Activated naive CD8-positive, alpha-beta T cell treated with anti-CD3 and anti-CD28 coated beads, Interleukin-2, amount 50 U/mL, for 16 hours (primary cell): ENCODE data around the gene COL18A1.
"Not testable (repeated sequence)": the region's sequence is repeated elsewhere in the genome, so short reads cannot be mapped to it uniquely, and the experiment has no call there.

ENCODE experiments used
- DNase-seq: peaks from one replicate; pipeline ENCODE4 v3.0.0-alpha.2; 2020; ENCODE audit warnings: low read depth, low spot score

The COL18A1 gene

DNA sequence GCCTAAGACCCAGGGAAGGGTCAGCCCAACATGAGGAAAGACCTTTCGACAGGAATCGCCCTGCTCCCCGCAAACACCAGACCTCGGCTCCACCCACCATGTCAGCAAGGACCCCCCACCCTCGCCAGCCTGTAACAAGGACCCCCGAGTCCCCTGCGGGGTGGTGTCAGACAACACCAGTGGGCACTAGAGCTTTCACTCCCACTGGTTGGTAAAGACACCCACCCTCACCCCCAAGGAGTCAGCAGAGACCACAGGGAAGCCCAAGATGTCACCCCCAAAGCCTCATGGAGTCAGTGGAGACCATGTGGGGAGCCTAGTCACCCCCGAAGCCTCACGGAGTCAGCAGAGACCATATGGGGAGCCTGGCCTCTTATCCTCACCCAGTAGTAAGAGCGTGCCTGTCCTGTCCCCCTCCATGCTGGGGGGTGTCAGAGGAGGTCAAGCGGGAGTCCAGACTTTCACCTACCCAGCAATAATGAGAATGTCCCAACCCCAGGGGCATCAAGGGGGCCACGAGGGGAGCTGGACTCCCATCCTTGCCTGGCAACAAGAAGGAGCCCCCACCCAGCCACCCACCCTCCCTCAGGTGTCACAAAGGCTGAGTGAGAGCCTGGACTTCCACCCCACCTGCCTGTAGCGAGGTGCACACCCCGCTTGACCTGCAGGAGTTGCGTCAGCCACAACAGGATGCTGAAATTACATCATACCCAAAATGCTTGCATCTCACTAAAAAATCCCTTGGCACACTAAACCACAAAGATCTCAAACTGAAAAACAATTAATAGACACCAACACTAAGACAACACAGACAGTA, 112.5 kb downstream of the COL18A1 start:
- DNase-seq, result no peak

DNA sequence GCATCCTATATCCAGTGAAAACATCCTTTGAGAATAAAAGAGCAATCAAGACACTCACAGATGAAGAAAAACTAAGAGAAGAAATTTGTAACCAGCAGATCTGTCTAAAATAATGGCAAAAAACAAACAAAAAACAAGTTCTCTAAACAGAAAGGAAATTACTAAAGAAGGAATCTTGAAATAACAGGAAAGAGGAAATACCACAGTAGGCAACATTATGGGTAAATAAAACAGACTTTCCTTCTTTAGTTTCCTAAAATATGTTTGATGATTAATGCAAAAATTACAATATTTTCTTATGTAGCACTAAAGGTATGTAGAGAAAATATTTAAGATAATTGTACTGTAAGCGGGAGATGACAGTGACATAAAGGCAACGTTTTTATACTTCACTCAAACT, 113.8 kb downstream of the COL18A1 start:
- DNase-seq, result no peak

DNA sequence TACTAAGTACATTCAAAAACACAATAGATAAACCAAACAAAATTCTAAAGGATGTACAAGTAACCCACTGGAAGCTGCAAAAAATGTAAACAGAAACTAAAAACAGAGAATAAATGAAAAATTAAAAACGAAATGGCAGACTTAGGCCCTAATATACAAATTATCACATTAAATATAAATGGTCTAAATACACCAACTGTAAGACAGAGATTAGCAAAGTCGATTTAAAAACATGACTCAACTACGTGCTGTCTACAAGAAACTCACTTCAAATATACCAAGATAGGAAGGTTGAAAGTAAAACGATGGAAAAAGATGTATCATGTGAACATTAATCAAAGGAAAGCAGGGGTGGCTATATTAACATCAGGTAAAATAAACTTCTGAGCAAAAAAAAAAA, 114.2 kb downstream of the COL18A1 start:
- no peak for DNase-seq

DNA sequence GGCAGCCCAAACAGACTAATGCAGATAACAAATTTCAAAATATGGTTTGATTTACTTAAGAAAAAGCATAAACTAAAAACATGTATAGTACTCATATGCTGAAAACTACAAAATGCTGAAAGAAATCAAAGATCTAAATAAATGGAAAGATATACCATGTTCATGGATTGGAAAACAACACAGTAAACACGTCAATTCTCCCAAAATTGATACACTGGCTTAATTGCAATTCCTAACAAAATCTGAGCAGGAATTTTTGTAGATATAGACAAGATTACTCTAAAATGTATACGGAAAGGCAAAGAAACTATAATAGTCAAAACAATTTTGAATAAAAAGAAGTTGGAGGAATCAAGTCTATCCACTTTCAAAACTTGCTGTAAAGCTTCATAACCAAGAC, 116.3 kb downstream of the COL18A1 start:
- no peak for DNase-seq

DNA sequence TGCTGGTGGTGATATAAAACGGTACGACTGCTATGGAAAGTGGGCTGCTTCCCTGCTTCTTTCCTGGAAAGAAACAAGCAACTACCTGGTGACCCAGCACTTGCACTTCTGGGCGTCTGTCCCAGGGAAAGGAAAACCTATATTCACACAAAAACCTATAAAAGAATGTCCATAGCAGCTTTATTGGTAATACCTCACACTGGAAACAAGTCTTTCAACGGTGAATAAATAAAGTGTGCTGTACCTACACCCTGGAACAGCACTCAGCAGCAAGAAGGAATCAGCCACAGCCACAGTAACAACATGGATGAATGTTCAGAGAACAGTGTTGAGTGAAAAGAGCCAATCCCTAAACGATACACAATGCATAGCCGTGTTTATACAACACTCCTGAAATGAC, 117.4 kb downstream of the COL18A1 start:
- DNase-seq, result no peak

DNA sequence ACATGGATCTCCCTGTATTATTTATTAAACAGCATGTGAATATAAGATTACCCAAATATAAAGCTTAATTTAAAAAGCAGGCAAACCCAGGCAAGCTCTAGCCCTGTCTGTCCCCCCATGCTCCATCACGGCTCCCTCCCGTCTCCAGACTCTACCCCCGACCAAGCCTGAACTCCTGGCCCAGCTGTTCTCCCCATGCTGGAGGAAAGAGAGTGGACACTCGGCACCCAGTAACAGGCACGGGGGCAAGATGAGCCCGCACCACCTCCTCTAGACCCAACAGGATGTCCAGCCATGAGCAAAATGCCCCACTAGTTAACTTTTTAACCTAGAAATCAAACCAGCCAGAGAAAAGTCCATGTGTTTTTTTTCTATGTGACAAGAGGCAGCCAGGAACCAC, 118.0 kb downstream of the COL18A1 start:
- no peak for DNase-seq

DNA sequence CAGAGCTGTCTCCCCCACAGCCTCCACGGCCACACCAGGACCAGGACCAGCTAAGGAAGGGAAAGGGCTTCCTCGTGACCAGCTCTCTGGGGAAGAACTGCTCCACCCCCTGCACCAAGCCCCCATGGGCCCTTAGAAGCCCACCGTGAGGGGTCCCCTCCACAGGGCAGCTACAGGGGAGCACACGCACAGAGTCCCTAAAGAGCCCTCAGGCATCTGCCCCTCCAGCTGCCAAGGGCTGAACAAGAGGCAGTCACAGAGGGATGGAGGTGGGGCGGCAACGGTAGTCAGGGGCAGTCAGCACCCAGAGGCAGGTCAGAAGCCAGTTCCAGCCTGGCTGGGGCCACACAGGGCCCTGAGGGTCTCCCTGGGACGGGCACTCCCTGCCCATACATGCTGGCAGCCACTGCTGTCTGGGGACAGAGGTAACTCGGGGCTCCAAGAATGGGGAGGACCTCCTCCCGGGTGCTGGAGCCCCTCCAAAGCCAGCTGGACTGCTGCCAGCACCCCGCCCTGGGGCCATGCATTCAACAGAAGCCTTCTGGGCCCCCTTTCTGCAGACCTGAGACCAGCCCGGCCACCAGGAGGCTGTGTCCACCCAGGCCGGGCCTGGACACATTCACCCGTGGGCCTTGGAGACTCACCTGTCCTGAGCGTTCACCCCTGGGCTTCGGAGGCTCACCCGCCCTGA, 118.6 kb downstream of the COL18A1 start:
- no peak for DNase-seq

DNA sequence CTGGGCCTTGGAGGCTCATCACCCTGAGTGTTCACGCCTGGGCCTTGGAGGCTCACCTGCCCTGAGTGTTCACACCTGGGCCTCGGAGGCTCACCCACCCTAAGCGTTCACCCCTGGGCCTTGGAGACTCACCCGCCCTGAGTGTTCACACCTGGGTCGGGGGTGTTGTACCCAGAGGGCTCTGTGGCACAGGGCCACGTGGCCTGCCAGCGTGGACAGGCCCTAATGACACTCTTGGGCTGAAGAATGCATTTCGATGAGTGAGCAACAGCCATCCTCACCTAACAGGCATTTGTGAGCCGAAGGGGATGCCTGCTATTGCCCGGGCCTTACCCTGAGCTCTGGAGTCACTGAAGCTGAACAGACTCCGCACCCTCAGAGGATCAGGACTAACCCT, 119.8 kb downstream of the COL18A1 start:
- DNase-seq, result no peak

DNA sequence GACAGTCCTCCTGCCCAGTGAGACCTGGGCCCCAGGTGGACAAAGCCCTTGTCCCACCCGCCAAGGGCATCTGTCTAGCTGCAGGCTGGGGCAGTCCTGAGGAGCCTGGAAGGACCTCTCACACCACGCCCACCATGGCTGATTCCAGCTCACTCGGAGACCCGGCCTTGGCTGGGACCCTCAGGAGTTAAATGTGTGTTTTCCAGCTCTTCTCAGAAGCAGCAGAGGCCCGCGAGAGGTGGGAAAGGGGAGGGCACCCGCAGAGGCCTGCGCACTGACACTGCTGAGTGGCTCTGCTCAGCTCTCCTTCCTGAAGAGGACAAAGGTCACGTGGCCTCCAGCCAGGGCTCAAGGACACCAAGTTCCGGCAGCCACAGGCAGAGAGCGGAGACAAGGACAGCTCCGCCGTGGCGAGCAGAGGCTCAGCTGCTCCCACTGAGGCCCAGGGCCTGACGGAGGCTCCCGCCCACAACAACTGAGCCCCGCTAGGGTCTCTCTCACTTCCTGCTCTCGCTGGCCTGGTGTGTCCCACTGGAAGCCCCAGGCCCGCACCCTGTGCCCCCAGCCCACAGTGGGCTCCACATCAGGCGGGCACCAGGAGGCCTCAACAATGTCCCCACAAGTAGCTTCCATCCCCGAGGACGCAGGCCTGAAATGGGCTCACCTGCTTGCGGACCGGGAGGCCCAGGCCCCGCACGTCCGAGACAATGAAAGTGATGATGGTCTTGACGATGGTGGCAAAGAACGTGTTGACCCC, 120.4 kb downstream of the COL18A1 start:
- DNase-seq, result no peak

DNA sequence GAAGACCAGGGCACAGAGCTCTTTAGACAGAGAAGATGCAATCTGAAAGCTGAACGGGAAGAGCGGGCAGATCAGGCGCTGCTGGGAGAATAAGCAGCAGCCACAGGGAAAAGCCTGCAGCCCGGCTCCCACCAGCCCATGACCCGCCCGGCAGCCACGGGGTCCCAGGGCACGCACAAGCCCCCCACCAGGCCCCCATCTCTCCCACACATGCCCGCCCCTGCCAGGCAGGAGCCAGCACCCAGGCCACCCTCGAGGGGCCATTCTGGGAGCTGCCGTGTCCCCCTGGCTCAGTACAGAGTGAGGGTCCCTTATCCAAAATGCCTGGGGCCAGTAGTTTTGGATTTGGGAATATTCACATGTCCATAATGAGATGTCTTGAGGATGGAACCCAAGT, 120.9 kb downstream of the COL18A1 start:
- DNase-seq, result no peak

DNA sequence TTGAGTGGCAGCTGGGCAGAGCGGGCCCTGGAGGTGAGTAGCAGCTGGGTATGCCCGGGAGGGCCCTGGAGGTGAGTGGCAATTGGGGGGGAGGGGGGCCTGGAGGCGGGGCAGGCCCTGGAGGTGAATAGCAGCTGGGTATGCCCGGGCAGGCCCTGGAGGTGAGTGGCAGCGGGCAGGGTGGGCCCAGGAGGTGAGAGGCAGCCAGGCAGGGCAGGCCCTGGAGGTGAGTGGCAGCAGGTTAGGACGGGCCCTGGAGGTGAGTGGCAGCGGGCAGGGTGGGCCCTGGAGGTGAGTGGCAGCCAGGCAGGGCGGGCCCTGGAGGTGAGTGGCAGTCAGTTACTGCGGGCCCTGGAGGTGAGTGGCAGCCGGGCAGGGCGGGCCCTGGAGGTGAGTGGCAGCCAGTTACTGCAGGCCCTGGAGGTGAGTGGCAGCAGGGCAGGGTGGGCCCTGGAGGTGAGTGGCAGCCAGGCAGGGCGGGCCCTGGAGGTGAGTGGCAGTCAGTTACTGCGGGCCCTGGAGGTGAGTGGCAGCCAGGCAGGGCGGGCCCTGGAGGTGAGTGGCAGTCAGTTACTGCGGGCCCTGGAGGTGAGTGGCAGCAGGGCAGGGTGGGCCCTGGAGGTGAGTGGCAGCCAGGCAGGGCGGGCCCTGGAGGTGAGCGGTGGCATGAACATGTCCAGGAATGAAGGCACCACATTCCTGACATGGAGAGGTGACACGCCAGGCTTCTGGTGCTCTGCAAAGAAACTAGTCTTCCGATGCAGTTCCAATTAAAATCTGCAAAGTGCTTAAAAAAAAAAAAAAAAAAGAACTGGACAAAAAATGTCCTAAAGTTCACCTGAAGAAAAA, 122.4 kb downstream of the COL18A1 start:
- DNase-seq, result not testable (repeated sequence)

DNA sequence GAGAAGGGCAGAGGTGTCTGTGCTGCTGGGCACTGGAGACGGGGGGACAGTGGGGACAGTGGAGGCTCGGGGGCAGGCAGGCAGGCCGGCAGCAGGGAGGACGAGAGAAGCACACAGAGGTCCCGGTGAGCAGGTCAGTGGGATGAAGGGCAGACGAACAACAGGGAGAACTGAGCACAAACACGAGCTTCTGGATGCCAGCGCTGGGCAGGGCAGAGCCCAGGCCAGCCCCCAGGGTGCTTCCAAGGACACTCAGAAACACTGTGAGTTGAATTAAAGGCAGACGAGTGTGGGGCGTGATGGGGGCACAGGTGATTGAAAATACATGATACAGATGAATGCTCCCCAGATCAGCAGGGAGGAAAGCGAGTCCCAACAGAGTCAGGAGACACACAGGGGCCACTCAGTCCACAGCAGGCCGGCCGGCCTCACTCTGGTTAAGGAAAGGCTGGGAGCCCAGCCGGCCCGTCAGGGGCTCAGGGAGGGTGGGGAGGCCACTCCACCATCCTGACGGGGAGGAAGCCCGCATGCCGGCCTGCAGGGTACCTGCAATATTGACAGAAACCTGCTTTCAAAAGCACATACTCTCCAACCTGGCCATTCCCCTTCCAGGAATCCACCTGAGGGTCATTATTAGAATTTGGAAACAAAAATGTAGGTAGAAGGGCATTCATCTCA, 123.2 kb downstream of the COL18A1 start:
- DNase-seq, result no peak

DNA sequence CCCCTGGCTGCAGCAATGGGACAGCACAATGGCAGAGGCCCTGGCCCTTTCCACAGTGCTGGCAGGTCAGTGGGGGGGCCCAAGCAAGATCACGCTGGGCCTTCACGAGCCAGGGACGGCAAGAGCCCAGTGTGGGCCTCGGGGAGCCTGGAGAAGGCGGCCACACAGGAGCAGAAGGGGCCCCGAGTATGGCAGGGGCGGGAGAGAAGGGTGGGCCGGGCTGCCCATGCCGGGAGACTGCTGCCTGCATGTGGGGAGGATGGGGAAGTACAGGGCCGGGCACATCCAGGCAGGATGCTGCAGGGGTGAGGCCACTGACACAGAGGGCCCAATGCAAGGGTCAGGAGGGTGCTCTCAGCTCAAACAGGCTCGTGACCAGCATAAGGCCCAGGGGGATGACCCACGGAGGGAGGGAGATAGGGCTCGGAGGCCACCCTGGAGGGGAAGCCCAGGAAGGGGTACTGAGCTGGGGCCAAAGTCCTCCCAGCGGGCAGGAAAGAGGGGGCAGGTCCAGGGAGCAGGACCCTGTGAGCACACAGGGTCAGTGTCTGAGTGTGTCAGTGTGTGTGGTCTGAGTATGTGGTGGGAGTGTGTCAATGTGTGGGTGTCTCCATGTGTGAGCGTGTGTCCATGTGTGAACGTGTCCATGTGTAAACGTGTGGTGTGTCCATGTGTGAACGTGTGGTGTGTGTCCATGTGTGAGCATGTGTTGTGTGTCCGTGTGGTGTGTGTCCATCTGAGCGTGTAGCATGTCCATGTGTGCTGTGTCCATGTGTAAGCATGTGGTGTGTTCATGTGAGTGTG, 124.2 kb downstream of the COL18A1 start:
- no peak for DNase-seq

DNA sequence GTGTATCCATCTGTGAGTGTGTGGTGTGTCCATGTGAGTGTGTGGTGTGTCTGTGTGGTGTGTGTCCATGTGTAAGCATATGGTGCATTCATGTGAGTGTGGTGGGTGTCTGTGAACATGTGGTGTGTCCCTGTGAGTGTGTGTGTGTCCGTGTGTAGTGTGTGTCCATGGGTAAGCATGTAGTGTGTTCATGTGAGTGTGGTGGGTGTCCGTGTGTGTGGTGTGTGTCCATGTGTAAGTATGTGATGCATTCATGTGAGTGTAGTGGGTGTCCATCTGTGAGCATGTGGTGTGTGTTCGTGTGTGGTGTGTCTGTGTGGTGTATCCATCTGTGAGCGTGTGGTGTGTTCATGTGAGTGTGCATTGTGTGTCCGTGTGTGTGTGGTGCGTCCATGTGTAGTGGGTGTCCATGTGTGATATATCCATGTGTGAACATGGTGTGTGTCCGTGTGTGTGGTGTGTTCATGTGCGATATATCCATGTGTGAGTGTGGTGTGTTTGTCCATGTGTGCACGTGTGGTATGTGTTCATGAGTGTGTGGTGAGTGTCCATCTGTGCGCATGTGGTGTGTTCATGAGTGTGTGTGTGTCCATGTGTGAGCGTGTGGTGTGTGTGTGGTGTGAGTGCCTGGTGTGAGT, 124.9 kb downstream of the COL18A1 start:
- no peak for DNase-seq

DNA sequence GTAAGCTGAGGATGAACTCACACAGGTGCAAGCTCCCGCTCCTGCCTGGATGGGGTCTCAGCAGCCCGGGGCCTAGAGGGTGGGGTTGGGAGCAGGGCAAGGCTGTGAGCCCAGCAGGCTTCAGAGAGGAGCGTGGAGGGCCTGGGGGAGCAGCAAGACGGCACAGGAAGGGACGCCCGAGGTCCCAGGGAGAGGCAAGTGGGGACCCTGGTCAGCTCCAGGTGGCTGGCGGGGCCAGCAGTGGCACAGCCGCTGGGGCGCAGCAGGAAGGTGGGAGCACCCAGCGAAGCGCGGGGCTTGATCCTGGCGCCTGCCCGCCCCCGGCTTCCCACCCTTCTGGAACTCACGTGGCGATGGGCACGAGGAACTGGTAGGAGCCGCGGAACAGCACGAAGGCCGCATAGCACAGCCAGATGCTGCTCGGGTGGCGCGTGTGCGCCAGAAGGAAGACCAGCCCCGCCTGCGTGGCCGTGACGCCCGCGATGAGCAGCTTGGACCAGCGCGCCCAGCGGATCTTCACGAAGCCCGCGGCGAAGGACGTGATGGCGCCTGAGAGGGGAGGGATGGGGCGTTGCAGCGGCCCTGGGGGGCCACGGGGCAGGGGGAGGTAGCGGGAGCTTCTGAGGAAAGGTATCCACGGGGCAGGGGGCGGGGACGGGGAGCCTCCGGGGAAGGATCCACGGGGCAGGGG, 125.6 kb downstream of the COL18A1 start:
- no peak for DNase-seq

DNA sequence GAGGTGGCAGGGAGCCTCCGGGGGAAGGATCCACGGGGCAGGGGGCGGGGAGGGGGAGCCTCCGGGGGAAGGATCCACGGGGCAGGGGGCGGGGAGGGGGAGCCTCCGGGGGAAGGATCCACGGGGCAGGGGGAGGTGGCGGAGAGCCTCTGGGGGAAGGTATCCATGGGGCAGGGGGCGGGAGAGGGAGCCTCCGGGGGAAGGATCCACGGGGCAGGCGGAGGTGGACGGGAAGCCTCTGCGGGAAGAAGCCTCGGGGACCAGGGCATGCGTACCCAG, 126.1 kb downstream of the COL18A1 start:
- DNase-seq, result not testable (repeated sequence)

DNA sequence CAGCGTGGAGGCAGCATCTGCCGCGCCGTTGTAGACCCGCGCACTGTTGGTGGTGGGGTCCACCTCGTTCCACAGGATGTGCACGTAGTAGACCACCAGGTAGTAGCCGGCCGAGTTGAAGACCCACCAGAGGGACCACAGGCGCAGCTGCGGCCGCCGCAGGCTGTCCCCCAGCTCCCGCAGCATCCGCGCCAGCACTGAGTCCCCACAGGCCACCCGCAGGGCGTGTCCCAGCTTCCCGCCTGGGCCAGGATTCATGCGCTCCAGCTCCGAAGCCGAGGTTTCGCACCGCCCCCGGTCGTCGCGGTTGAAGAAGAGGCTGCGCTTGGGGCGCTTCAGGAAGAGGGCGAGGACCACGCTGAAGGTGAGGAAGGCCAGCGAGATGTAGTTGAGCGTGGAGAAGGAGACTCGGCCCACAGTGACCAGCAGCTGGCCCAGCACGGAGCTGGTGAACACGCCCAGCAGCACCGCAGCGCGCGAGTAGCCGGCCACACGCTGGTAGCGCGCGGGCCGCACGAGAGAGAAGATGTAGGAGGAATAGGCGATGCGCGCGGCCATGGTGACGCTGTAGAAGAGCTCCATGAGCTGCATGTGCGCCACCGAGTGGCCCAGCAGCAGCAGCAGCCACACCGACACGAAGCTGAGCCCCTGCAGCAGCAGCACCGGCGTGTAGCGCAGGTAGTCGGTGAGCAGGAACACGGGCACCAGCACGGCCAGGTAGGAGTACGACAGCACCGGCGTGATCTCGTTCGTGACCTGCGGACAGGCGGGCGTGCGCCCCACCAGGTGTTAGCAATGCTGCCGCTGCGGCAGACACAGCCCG, 126.6 kb downstream of the COL18A1 start:
- DNase-seq, result no peak

DNA sequence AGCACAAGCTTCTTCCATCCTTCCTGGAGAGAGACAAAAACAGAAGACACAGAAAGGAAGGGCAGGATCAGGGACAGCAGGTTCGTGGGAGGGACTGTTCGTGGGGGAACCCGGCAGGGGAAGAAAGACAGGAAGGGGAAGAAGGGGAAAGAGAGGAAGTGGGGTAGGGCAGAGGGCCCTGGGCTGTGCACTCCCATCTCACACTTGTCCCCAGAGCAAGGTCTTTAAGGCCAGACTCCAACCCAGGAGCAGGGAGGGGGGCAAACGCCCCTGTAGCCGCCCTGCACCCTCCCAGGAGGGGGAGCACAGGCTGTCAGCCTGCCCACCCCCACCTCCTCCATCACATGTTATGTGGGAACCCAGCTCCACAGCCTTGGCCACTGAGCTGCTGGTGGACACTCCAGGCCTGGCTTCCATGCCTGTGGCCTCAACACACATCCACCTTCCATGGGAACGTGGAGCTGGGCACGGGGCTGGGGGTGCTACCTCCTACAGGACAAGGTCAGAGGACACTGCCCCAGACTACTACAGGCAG, 127.9 kb downstream of the COL18A1 start:
- no peak for DNase-seq
